Thoracic aorta (tissue), 2 donors: ENCODE data around the gene CBX2. TPM values are rescaled to one million over a fixed set of nuclear protein-coding genes. Genes with fewer than 3 reads are reported as not detected.

Experiments
- ATAC-seq: fragments of 150-250 bp; one replicate; pipeline ENCODE4 v1.8.0; 2017; ENCODE audit warnings: low read depth; ENCODE audit not compliant: insufficient number of reproducible peaks, low FRiP score
- DNase-seq: peaks from one replicate; pipeline ENCODE4 v3.0.0-alpha.2; 2020; ENCODE audit warnings: low spot score
- H3K27ac ChIP-seq, 2 donors: fragments of 200-600 bp; sonication (generic); 1 replicate in 1 of 2; 2 replicates in 1 of 2; pipeline ENCODE4 v1.5.1; 2016; ENCODE audit warnings: mild to moderate bottlenecking in 2 of 2, moderate library complexity in 2 of 2
- H3K27me3 ChIP-seq: fragments of 200-600 bp; sonication (generic); replicated peaks from 2 replicates; pipeline ENCODE4 v1.6.0; 2016; ENCODE audit warnings: mild to moderate bottlenecking; ENCODE audit not compliant: insufficient read depth
- H3K36me3 ChIP-seq: fragments of 200-600 bp; sonication (generic); one replicate; pipeline ENCODE4 v1.5.1; 2016
- H3K4me1 ChIP-seq, 2 donors: fragments of 200-600 bp; sonication (generic); 1 replicate in 1 of 2; 2 replicates in 1 of 2; pipeline versions ENCODE4 v1.5.1 to v1.6.0; 2016; ENCODE audit warnings: low read depth in 2 of 2, mild to moderate bottlenecking in 1 of 2; ENCODE audit not compliant: control insufficient read depth in 1 of 2
- H3K4me3 ChIP-seq: fragments of 200-600 bp; sonication (generic); 2 replicates; pipeline ENCODE4 v1.5.1; 2016; ENCODE audit warnings: mild to moderate bottlenecking
- H3K9me3 ChIP-seq: fragments of 200-600 bp; sonication (generic); 2 replicates; pipeline ENCODE4 v1.5.1; 2016
- total RNA-seq, 2 donors: library from RNA; depleted of rRNA; stranded (reverse); fragments of >200 nt; gene quantifications; one replicate each; pipeline versions ENCODE4 v1.1.0 to v1.2.3, GENCODE V29; 2016
- TF ChIP-seq, protein P1 (sequence below): fragments of 200-600 bp; sonication (generic); IDR thresholded peaks from one replicate; pipeline ENCODE4 v1.5.1; 2019; ENCODE audit warnings: antibody characterized with exemption

Gene CBX2
- total RNA-seq, 2 donors from 2014 or later, result 0.14 TPM; not detected in 1

DNA sequence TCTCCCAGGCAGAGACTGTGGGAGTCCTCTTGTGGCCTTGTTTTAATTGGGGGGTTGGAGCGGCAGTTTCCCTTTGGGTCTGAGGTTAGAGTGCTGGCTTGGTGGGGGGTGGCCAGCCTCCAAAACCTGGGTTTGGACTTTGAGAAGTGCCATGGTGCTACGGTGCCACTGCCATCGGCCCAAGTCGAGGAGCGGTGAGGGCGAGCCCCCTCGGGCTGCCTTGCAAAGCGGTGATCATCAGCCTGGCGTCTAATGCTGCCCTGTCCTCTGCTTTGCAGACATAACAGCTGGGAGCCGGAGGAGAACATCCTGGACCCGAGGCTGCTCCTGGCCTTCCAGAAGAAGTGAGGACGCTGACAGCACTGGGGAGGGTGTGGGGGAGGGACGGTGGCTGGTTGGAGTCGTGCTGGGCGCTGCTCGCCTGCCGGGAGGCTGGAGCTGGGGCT, 1.2 kb downstream of the CBX2 start:
- TF ChIP-seq, protein P1, sequence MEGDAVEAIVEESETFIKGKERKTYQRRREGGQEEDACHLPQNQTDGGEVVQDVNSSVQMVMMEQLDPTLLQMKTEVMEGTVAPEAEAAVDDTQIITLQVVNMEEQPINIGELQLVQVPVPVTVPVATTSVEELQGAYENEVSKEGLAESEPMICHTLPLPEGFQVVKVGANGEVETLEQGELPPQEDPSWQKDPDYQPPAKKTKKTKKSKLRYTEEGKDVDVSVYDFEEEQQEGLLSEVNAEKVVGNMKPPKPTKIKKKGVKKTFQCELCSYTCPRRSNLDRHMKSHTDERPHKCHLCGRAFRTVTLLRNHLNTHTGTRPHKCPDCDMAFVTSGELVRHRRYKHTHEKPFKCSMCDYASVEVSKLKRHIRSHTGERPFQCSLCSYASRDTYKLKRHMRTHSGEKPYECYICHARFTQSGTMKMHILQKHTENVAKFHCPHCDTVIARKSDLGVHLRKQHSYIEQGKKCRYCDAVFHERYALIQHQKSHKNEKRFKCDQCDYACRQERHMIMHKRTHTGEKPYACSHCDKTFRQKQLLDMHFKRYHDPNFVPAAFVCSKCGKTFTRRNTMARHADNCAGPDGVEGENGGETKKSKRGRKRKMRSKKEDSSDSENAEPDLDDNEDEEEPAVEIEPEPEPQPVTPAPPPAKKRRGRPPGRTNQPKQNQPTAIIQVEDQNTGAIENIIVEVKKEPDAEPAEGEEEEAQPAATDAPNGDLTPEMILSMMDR, result no peak
- Histone ChIP-seq H3K4me1 (peaks cover 7 to 14% of the 10 kb centered on the region in 2 donors), H3K9me3 (no peaks in the 10 kb centered on the region), H3K36me3 (no peaks in the 10 kb centered on the region), H3K27ac (no peak overlapping the region), H3K27me3 (peaks cover 15% of the 10 kb centered on the region), H3K4me3 (peak overlapping the region; percentile 71)
- ATAC-seq (no peak), DNase-seq (no peak)

GRCh38 chr17:79779661-79780365, 1.9 kb downstream of the CBX2 start:
- Histone ChIP-seq H3K9me3 (no peaks in the 10 kb centered on the region), H3K36me3 (no peaks in the 10 kb centered on the region), H3K4me3 (no peak overlapping the region), H3K27me3 (peaks cover 15% of the 10 kb centered on the region), H3K27ac (no peak overlapping the region), H3K4me1 (peaks cover 7 to 14% of the 10 kb centered on the region in 2 donors)
- ATAC-seq (no peak), DNase-seq (no peak)
- TF ChIP-seq, protein P1, result no peak

- Histone ChIP-seq H3K27ac (no peak overlapping the region), H3K36me3 (no peaks in the 10 kb centered on the region), H3K9me3 (no peaks in the 10 kb centered on the region), H3K27me3 (peaks cover 15% of the 10 kb centered on the region), H3K4me1 (peaks cover 7 to 14% of the 10 kb centered on the region in 2 donors), H3K4me3 (no peak overlapping the region)
- DNase-seq (no peak), ATAC-seq (no peak)
- TF ChIP-seq, protein P1, result no peak
Observed at GRCh38 chr17:79781012-79781650, 3.2 kb downstream of the CBX2 start.

DNA sequence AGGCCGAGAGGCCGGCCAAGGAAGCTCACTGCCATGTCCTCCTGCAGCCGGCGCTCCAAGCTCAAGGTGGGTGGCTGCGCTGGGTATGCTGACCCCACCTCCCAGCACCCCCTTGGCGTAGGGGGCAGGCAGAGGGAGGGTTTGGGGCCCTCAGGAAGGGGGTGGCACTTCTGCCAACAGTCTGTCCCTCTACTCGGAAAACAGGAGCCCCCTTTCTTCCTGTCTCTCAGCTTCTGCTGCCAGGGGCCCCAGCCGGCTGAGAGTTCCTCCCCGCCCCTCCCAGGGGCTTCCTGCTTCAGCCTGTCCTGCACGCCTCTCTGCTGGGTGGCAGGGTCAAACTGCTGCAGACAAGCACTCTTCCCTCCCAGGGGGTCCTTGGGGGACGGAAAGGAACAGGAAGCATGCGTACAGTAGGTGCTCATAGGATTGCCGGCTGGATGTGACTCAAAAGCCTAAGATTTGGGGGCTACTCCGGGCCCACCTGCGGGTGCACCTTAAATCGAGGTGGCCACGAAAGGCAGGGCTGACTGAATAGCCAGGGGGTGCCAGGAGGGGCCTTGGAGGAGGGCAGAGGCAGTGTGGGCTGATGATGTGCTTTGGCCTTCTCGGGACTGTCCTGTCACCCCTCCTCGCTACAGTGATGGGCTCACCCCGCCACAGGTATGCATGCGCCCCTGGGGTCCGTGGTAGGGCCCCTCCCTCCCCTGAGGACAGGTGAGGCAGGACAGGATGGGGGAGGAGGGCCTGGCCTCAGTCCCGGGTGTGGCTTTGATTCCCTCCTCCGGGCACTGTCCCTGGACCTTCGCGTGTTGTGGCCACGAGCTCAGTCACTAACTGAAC, 4.0 kb downstream of the CBX2 start:
- ATAC-seq, result no peak
- Histone ChIP-seq H3K27me3 (peaks cover 15% of the 10 kb centered on the region), H3K27ac (no peak overlapping the region), H3K9me3 (no peaks in the 10 kb centered on the region), H3K4me1 (peaks cover 7 to 14% of the 10 kb centered on the region in 2 donors), H3K36me3 (no peaks in the 10 kb centered on the region), H3K4me3 (no peak overlapping the region)
- no peak for DNase-seq
- TF ChIP-seq, protein P1, result no peak

GRCh38 chr17:79783891-79784290, 5.9 kb downstream of the CBX2 start:
- ATAC-seq (no peak), DNase-seq (no peak)
- Histone ChIP-seq H3K4me1 (no peaks in the 10 kb centered on the region), H3K36me3 (no peaks in the 10 kb centered on the region), H3K9me3 (no peaks in the 10 kb centered on the region), H3K27me3 (peaks cover 8% of the 10 kb centered on the region), H3K4me3 (no peak overlapping the region), H3K27ac (no peak overlapping the region)
- TF ChIP-seq, protein P1, result no peak
